WERI-Rb-1 (cell line): ENCODE data around the gene DGCR2.

Source experiments
- DNase-seq: peaks from one replicate; pipeline ENCODE4 v3.0.0-alpha.2; 2020
- H3K27ac ChIP-seq: fragments of 250-450 bp; sonication (Bioruptor Pico); 2 replicates; pipeline ENCODE4 v1.5.1; 2020; ENCODE audit warnings: mild to moderate bottlenecking, moderate library complexity
- H3K27me3 ChIP-seq: fragments of 250-450 bp; sonication (Bioruptor Pico); 2 replicates; pipeline ENCODE4 v1.5.1; 2021; ENCODE audit warnings: mild to moderate bottlenecking, low read depth, moderate library complexity; ENCODE audit not compliant: insufficient read depth, severe bottlenecking
- H3K36me3 ChIP-seq: fragments of 250-450 bp; sonication (Bioruptor Pico); 2 replicates; pipeline ENCODE4 v1.5.1; 2020; ENCODE audit warnings: mild to moderate bottlenecking, moderate library complexity
- H3K4me3 ChIP-seq: 2 replicates; pipeline ENCODE4 v1.5.1; 2011; ENCODE audit warnings: low read depth, mild to moderate bottlenecking, control low read depth, low read length
- H3K9me3 ChIP-seq: fragments of 250-450 bp; sonication (Bioruptor Pico); 2 replicates; pipeline ENCODE4 v1.5.1; 2021; ENCODE audit warnings: mild to moderate bottlenecking, moderate library complexity; ENCODE audit not compliant: severe bottlenecking
- CTCF ChIP-seq: IDR thresholded peaks from 2 replicates; pipeline ENCODE4 v1.5.1; 2011; ENCODE audit warnings: low read depth, mild to moderate bottlenecking, control low read depth, inconsistent platforms, low read length

The DGCR2 gene

DNA sequence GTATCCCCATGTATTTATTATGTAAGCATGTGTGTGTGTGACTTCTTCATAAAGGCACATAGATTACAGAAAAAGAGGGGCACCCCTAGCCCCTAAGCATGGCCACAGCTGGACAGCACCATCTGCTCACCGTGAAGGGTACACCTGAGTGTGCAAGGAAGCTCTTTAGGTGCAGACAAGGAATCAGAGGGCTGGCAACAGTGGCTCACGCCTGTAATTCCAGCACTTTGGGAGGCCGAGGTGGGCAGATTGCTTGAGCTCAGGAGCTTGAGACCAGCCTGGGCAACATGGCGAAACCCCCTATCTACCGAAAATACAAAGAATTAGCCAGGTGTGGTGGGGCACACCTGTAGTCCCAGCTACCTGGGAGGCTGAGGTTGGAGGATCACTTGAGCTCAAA is 56.3 kb downstream of the DGCR2 start:
- H3K27me3 ChIP-seq: no peaks in the 10 kb centered on the region
- no peaks in the 10 kb centered on the region for H3K9me3 ChIP-seq
- no peak overlapping the region for H3K27ac ChIP-seq
- DNase-seq: no peak
- H3K36me3 ChIP-seq: peaks cover 63% of the 10 kb centered on the region
- no peak overlapping the region for H3K4me3 ChIP-seq
- TF ChIP-seq CTCF: no peak

DNA sequence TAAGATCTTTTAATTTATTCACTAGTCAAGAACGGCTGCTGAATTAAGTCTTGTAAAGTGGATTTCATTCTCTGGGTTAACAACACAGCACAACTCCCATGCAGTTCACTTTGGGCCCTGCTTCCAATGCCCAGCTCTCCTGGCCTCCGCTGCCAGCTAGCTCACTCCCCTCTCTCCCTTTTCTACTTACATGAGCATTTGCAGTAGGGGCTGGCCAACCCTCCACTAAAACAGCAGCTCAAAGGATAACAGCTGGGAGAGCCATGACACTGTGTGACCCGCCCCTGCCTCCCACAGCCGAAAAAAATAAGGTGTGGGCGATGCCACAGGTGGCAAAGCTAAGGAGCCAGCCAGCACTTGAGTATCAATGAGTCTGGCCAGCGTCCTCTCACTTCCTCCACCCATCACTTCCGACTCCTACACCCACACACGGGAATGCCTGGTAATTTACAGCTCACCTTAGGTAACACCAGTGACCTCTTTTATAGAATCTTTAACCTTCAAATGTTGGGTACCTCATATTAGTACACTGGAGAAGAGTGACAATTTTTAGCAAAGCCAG is 56.8 kb downstream of the DGCR2 start:
- no peak for TF ChIP-seq CTCF
- Histone ChIP-seq H3K9me3 (no peaks in the 10 kb centered on the region), H3K4me3 (no peak overlapping the region), H3K27me3 (no peaks in the 10 kb centered on the region), H3K36me3 (peaks cover 61% of the 10 kb centered on the region), H3K27ac (no peak overlapping the region)
- no peak for DNase-seq

DNA sequence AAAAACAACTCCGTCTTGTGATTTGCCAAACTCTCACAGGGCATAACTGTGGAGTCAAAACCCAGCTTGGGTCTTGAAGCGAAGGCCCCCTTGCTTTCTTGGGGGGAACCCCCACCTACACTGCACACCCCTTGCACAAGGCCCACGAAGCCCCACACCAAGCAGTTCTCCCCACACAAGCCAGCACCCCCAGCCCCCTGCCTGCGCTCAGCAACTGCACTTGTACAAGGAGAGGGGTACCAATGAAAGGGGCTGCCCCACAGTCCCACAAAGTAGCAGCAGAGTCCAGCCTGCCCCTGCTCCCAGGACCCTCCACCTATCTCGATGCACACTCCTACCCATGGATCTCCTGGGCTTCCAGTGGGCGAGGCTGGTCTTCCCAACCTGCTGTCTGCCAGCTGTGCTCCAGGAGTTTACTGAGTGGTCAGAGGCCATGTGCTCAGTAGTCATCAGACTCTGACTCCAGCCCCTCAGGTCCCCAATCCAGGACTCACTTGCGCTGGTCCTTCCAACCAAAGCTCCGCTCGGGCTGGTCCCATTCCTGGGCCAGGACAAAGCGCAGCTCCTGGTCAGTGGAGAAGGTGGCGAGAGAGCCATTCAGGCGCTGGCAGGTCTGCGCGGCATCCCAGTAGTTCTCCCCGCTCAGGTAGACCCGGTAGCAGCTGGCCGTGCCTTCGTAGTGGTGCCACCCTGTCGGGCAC is 57.7 kb downstream of the DGCR2 start:
- no peak for TF ChIP-seq CTCF
- peaks cover 62% of the 10 kb centered on the region for H3K36me3 ChIP-seq
- H3K27me3 ChIP-seq: no peaks in the 10 kb centered on the region
- H3K4me3 ChIP-seq: no peak overlapping the region
- no peaks in the 10 kb centered on the region for H3K9me3 ChIP-seq
- H3K27ac ChIP-seq: no peak overlapping the region
- no peak for DNase-seq

- no peak for DNase-seq
- no peak for TF ChIP-seq CTCF
Measured at GRCh38 chr22:19063581-19064353, 58.4 kb downstream of the DGCR2 start.

GRCh38 chr22:19062943-19063308 is 59.3 kb downstream of the DGCR2 start:
- Histone ChIP-seq H3K36me3 (peaks cover 64% of the 10 kb centered on the region), H3K27ac (peak overlapping the region; percentile 49), H3K9me3 (no peaks in the 10 kb centered on the region), H3K27me3 (no peaks in the 10 kb centered on the region), H3K4me3 (no peak overlapping the region)
- DNase-seq: no peak
- TF ChIP-seq CTCF: no peak

More at GRCh38 chr22:19063581-19064353, 58.4 kb downstream of the DGCR2 start:
- Histone ChIP-seq H3K27me3 (no peaks in the 10 kb centered on the region), H3K9me3 (no peaks in the 10 kb centered on the region), H3K36me3 (peaks cover 65% of the 10 kb centered on the region), H3K27ac (no peak overlapping the region), H3K4me3 (no peak overlapping the region)
